HCT116 (cell line): ENCODE results near the gene DENND2A. TPM values are rescaled to one million over a fixed set of nuclear protein-coding genes. Genes with fewer than 3 reads are reported as not detected.

Experiments used
- ATAC-seq: fragments of 200-7000 bp; cut with Tn5 transposase; 2 replicates; pipeline ENCODE4 v1.9.1; 2020; ENCODE audit warnings: mild to moderate bottlenecking, moderate library complexity
- BruUV-seq: library from RNA; stranded (reverse); fragments of 400-500 nt; replicated peaks from 2 replicates; lab custom pipeline; 2021; lab: Mats Ljungman, UMichigan
- CTCF ChIA-PET: fragments of 300-600 bp; sonication (Branson Sonifier 250); formaldehyde crosslinking; loops from one replicate; lab custom pipeline; 2021; ENCODE audit warnings: antibody characterized with exemption; lab: Charles Lee
- POLR2A ChIA-PET: fragments of 300-600, 350-600 bp; sonication (Branson Sonifier 250); formaldehyde crosslinking; loops from one replicate; lab custom pipeline; 2021; ENCODE audit warnings: antibody characterized with exemption; lab: Charles Lee
- RAD21 ChIA-PET, 2 experiments: fragments of 300-600 bp; sonication (Branson Sonifier 250); formaldehyde crosslinking; loops; one replicate each; lab custom pipeline; 2023; ENCODE audit warnings: low total read pairs in 2 of 2; ENCODE audit not compliant: uncharacterized antibody in 2 of 2, unreplicated experiment in 2 of 2, low non-redundant PET in 1 of 2; lab: Charles Lee
- DNase-seq: peaks from one replicate; pipeline ENCODE4 v3.0.0-alpha.2; 2010; ENCODE audit warnings: low read depth, low spot score
- H2AFZ ChIP-seq: fragments of 200-600 bp; shearing (Covaris generic), sonication (generic); 2 replicates; pipeline ENCODE4 v1.6.1; 2017; ENCODE audit warnings: low read depth, mixed run types, mixed read lengths, antibody characterized with exemption, low read length; ENCODE audit not compliant: poor library complexity, severe bottlenecking
- H3K27ac ChIP-seq: 2 replicates; pipeline ENCODE4 v1.5.1; 2012; ENCODE audit warnings: low read depth, low read length
- H3K27me3 ChIP-seq: fragments of 200-600 bp; sonication (generic); 2 replicates; pipeline ENCODE4 v1.6.1; 2016; ENCODE audit warnings: mixed run types, low read length, mixed read lengths; ENCODE audit not compliant: insufficient read depth
- H3K36me3 ChIP-seq, 2 experiments: fragments of 200-500 bp in 1 of 2; fragments of 200-600 bp in 1 of 2; sonication (Bioruptor generic) in 1 of 2; sonication (generic) in 1 of 2; 2 replicates each; pipeline versions ENCODE4 v1.5.1 to v1.6.1; 2014 to 2016; ENCODE audit warnings: low read length in 2 of 2, inconsistent platforms in 1 of 2, mixed read lengths in 1 of 2, mixed run types in 1 of 2; ENCODE audit not compliant: insufficient read depth in 2 of 2, control insufficient read depth in 1 of 2
- H3K4me1 ChIP-seq, 2 experiments: fragments of 200-600 bp in 1 of 2; sonication (generic) in 1 of 2; 2 replicates each; pipeline versions ENCODE4 v1.5.1 to v1.6.1; 2012 to 2017; ENCODE audit warnings: low read length in 2 of 2, inconsistent platforms in 1 of 2, mild to moderate bottlenecking in 1 of 2, mixed read lengths in 1 of 2, mixed run types in 1 of 2, moderate library complexity in 1 of 2; ENCODE audit not compliant: insufficient read depth in 2 of 2, control insufficient read depth in 1 of 2
- H3K4me2 ChIP-seq: fragments of 200-600 bp; sonication (generic); 2 replicates; pipeline ENCODE4 v1.6.1; 2017; ENCODE audit warnings: mixed run types, low read length, mixed read lengths
- H3K4me3 ChIP-seq, 2 experiments: fragments of 200-600 bp in 1 of 2; sonication (generic) in 1 of 2; replicated peaks in 1 of 2; 2 replicates each; pipeline ENCODE4 v1.5.1; 2011 to 2016; ENCODE audit warnings: low read length in 2 of 2, control low read depth in 1 of 2, low read depth in 1 of 2, mild to moderate bottlenecking in 1 of 2, mixed read lengths in 1 of 2, mixed run types in 1 of 2
- H3K79me2 ChIP-seq: fragments of 200-600 bp; sonication (generic); 2 replicates; pipeline ENCODE4 v1.6.1; 2017; ENCODE audit warnings: mild to moderate bottlenecking, mixed run types, low read length, moderate library complexity, mixed read lengths; ENCODE audit not compliant: insufficient read depth
- H3K9ac ChIP-seq: fragments of 200-600 bp; sonication (generic); 2 replicates; pipeline ENCODE4 v1.6.1; 2016; ENCODE audit warnings: low read length, mixed read lengths
- H3K9me2 ChIP-seq: fragments of 200-600 bp; sonication (generic), shearing (Covaris generic); 2 replicates; pipeline ENCODE4 v1.6.1; 2017; ENCODE audit warnings: mixed run types, mild to moderate bottlenecking, moderate library complexity; ENCODE audit not compliant: insufficient read depth
- H3K9me3 ChIP-seq, 2 experiments: fragments of 200-500 bp in 1 of 2; fragments of 200-600 bp in 1 of 2; sonication (Bioruptor generic) in 1 of 2; sonication (generic) in 1 of 2; 2 replicates each; pipeline ENCODE4 v1.6.1; 2014 to 2017; ENCODE audit warnings: low read length in 2 of 2, mixed read lengths in 2 of 2, inconsistent platforms in 1 of 2, low read depth in 1 of 2, mild to moderate bottlenecking in 1 of 2, mixed run types in 1 of 2, moderate library complexity in 1 of 2; ENCODE audit not compliant: control insufficient read depth in 1 of 2, insufficient read depth in 1 of 2
- H4K20me1 ChIP-seq: fragments of 200-600 bp; sonication (generic), shearing (Covaris generic); 2 replicates; pipeline ENCODE4 v1.6.1; 2017; ENCODE audit warnings: mixed run types, mild to moderate bottlenecking, moderate library complexity; ENCODE audit not compliant: insufficient read depth
- CBX3 ChIP-seq: IDR thresholded peaks from 2 replicates; pipeline ENCODE4 v1.6.1; 2012; ENCODE audit warnings: low read depth
- CEBPB ChIP-seq: IDR thresholded peaks from 2 replicates; pipeline ENCODE4 v1.6.1; 2012; ENCODE audit warnings: low read depth
- EGR1 ChIP-seq: IDR thresholded peaks from 2 replicates; pipeline ENCODE4 v1.6.1; 2012; ENCODE audit warnings: low read depth
- EZH2 ChIP-seq: fragments of 200-600 bp; sonication (generic); IDR thresholded peaks from 2 replicates; pipeline ENCODE4 v1.6.1; 2017; ENCODE audit warnings: antibody characterized with exemption, mixed run types
- EZH2phosphoT487 ChIP-seq: fragments of 200-600 bp; IDR thresholded peaks from 2 replicates; pipeline ENCODE4 v1.6.1; 2018; ENCODE audit warnings: antibody characterized with exemption, borderline replicate concordance
- FOSL1 ChIP-seq: IDR thresholded peaks from 2 replicates; pipeline ENCODE4 v1.6.1; 2012; ENCODE audit warnings: low read depth
- JUND ChIP-seq: IDR thresholded peaks from 2 replicates; pipeline ENCODE4 v1.6.1; 2012
- POLR2A ChIP-seq: IDR thresholded peaks from 2 replicates; pipeline ENCODE4 v1.7.0; 2011; ENCODE audit warnings: borderline replicate concordance; ENCODE audit not compliant: insufficient read depth, insufficient read length; ENCODE audit errors: extremely low read depth
- POLR2AphosphoS5 ChIP-seq: IDR thresholded peaks from 2 replicates; pipeline ENCODE4 v1.6.1; 2011; ENCODE audit warnings: mild to moderate bottlenecking, low read depth, low read length, moderate library complexity
- RAD21 ChIP-seq: IDR thresholded peaks from 2 replicates; pipeline ENCODE4 v1.6.1; 2012; ENCODE audit warnings: low read depth, mild to moderate bottlenecking
- SIN3A ChIP-seq: IDR thresholded peaks from 2 replicates; pipeline ENCODE4 v1.6.1; 2012; ENCODE audit warnings: low read depth
- SP1 ChIP-seq: IDR thresholded peaks from 2 replicates; pipeline ENCODE4 v1.6.1; 2012; ENCODE audit warnings: low read depth
- SRF ChIP-seq: IDR thresholded peaks from 2 replicates; pipeline ENCODE4 v1.6.1; 2012; ENCODE audit warnings: low read depth
- TCF7L2 ChIP-seq: IDR thresholded peaks from 2 replicates; pipeline ENCODE4 v1.7.0; 2011; ENCODE audit warnings: borderline replicate concordance, inconsistent platforms; ENCODE audit not compliant: insufficient read depth, insufficient read length; ENCODE audit errors: extremely low read depth
- ZFX ChIP-seq: fragments of 450-650 bp; IDR thresholded peaks from 2 replicates; pipeline ENCODE4 v1.6.1; 2017
- ZNF274 ChIP-seq: fragments of 200-500 bp; sonication (Bioruptor generic); IDR thresholded peaks from 2 replicates; pipeline ENCODE4 v1.6.1; 2014; ENCODE audit warnings: mild to moderate bottlenecking, low read depth, low read length, inconsistent platforms
- intact Hi-C: fragments of 100-400 bp; cut with micrococcal nuclease; formaldehyde crosslinking; loops from 2 replicates; pipeline ENCODE4 v1.10.0; 2022
- total RNA-seq: library from RNA; stranded (reverse); gene quantifications from one replicate; pipeline ENCODE4 v1.2.1, GENCODE V29; 2021; ENCODE audit not compliant: unreplicated experiment
- TF ChIP-seq, protein P1 (sequence below): IDR thresholded peaks from 2 replicates; pipeline ENCODE4 v1.6.1; 2012
- TF ChIP-seq, protein P2 (sequence below): IDR thresholded peaks from 2 replicates; pipeline ENCODE4 v1.6.1; 2012
- TF ChIP-seq, protein P3 (sequence below), 3 experiments: fragments of 200-600 bp in 1 of 3; sonication (generic) in 1 of 3; IDR thresholded peaks in 2 of 3; conservative IDR thresholded peaks in 1 of 3; 2 replicates each; pipeline ENCODE4 v1.5.1; 2012 to 2017; ENCODE audit warnings: low read depth in 2 of 3, low read length in 2 of 3, antibody characterized with exemption in 1 of 3, borderline replicate concordance in 1 of 3, control low read depth in 1 of 3, mild to moderate bottlenecking in 1 of 3, mixed read lengths in 1 of 3, mixed run types in 1 of 3, moderate library complexity in 1 of 3; ENCODE audit not compliant: insufficient read depth in 1 of 3

The DENND2A gene
- total RNA-seq, 1 experiment from 2014 or later = 0.12 TPM

DNA sequence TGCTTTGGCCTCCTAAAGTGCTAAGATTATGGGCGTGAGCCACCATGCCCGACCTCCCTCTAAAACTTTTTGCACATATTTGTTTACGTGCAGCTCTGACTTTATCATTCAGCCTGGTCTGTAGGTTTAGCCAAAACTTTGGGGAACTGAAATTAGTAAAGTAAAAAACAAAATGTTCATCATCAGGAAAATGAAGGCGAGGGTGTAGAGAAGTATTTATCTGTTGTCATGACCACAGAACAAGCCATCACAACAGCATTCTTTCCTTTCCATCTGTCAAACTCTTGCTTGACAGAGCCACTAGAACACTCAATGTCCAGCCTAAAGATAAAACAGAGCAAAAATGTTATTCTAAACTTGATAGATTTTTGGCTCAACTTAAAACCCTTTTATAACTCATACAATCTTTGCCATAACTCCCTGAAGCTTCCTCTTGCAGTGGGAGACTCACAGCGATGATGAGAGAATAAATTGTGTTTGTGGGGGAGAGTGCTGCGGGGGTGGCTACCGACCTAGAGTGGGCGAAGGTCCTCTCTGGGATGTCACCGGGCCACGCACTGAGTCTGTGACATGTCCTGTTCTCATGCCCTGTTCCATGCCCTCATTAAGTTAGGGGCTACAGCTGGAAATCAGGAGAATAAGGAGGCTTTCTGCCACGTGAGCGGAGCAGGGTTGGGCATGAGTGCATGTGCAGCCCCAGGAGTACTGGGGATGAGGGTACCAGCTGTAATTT lies 102.7 kb downstream of the DENND2A start:
- ChIA-PET POLR2A (no interaction called here), CTCF (no interaction called here), RAD21 (no interaction called here)
- Histone ChIP-seq H3K36me3 (no peaks in the 10 kb centered on the region), H3K27ac (no peak overlapping the region), H3K4me3 (no peak overlapping the region), H2AFZ (no peak overlapping the region), H3K79me2 (no peaks in the 10 kb centered on the region), H3K4me1 (peaks cover 23 to 25% of the 10 kb centered on the region in 2 experiments), H3K27me3 (no peaks in the 10 kb centered on the region), H3K9me3 (no peaks in the 10 kb centered on the region), H3K9me2 (no peaks in the 10 kb centered on the region), H3K4me2 (no peak overlapping the region), H4K20me1 (no peaks in the 10 kb centered on the region), H3K9ac (no peak overlapping the region)
- ATAC-seq (no peak), DNase-seq (no peak)
- BruUV-seq = no TSS peak
- TF ChIP-seq ZNF274 = no peak
- TF ChIP-seq RAD21 = no peak
- TF ChIP-seq SIN3A = no peak
- TF ChIP-seq SP1 = no peak
- TF ChIP-seq ZFX = no peak
- TF ChIP-seq, protein P1, sequence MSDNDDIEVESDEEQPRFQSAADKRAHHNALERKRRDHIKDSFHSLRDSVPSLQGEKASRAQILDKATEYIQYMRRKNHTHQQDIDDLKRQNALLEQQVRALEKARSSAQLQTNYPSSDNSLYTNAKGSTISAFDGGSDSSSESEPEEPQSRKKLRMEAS = no peak
- TF ChIP-seq CBX3 = no peak
- TF ChIP-seq TCF7L2 = no peak
- no peak for TF ChIP-seq FOSL1
- TF ChIP-seq POLR2A = no peak
- TF ChIP-seq EZH2 = no peak
- no peak for TF ChIP-seq EGR1
- TF ChIP-seq SRF = no peak
- no peak for TF ChIP-seq EZH2phosphoT487
- TF ChIP-seq, protein P2, sequence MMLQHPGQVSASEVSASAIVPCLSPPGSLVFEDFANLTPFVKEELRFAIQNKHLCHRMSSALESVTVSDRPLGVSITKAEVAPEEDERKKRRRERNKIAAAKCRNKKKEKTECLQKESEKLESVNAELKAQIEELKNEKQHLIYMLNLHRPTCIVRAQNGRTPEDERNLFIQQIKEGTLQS = no peak
- no peak for TF ChIP-seq POLR2AphosphoS5
- TF ChIP-seq, protein P3, sequence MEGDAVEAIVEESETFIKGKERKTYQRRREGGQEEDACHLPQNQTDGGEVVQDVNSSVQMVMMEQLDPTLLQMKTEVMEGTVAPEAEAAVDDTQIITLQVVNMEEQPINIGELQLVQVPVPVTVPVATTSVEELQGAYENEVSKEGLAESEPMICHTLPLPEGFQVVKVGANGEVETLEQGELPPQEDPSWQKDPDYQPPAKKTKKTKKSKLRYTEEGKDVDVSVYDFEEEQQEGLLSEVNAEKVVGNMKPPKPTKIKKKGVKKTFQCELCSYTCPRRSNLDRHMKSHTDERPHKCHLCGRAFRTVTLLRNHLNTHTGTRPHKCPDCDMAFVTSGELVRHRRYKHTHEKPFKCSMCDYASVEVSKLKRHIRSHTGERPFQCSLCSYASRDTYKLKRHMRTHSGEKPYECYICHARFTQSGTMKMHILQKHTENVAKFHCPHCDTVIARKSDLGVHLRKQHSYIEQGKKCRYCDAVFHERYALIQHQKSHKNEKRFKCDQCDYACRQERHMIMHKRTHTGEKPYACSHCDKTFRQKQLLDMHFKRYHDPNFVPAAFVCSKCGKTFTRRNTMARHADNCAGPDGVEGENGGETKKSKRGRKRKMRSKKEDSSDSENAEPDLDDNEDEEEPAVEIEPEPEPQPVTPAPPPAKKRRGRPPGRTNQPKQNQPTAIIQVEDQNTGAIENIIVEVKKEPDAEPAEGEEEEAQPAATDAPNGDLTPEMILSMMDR (IDR thresholded peaks at IDR 0.05 in 2 of 3, conservative IDR thresholded peaks at IDR 0.05 in 1 of 3; ENCODE audit: borderline replicate concordance in 1 of 3, insufficient read depth in 1 of 3, low read depth in 2 of 3, low read length in 2 of 3) = no peak
- no peak for TF ChIP-seq JUND
- TF ChIP-seq CEBPB = no peak
- intact Hi-C loops = no loop called here
